ENCODE data around the gene NDUFAF8. TPM values are rescaled to one million over a fixed set of nuclear protein-coding genes. Genes with fewer than 3 reads are reported as not detected.

Gene NDUFAF8
- total RNA-seq, 1 donor from 2014 or later: 59.4 TPM

GRCh38 chr17:81245665-81246342, 6.7 kb downstream of the NDUFAF8 start:
- intact Hi-C loops (cut with DNase I): loop anchor here (10.0 kb wide), 1 partner anchor 261 kb away; no protein-coding TSS in a partner anchor
- peak; percentile 39 for DNase-seq
- ATAC-seq (ENCODE audit: poor library complexity): no peak

- peak; percentile 27 for DNase-seq
- no peak for ATAC-seq (ENCODE audit: poor library complexity)
- intact Hi-C loops (cut with DNase I): loop anchor here (10.0 kb wide), 1 partner anchor 262 kb away; no protein-coding TSS in a partner anchor
Observed at GRCh38 chr17:81246343-81246670, 7.2 kb downstream of the NDUFAF8 start.

- intact Hi-C loops (cut with DNase I): loop anchor here (10.0 kb wide), 1 partner anchor 262 kb away; no protein-coding TSS in a partner anchor
- ATAC-seq (ENCODE audit: poor library complexity) (no peak), DNase-seq (peak; percentile 30)
Observed at GRCh38 chr17:81246679-81247338, 7.7 kb downstream of the NDUFAF8 start.

- DNase-seq: no peak
- intact Hi-C loops (cut with DNase I): loop anchor here (10.0 kb wide), 1 partner anchor 263 kb away; no protein-coding TSS in a partner anchor
- ATAC-seq (ENCODE audit: poor library complexity): no peak
Observed at GRCh38 chr17:81247339-81247990, 8.3 kb downstream of the NDUFAF8 start.

GRCh38 chr17:81248649-81249048, 9.5 kb downstream of the NDUFAF8 start:
- peak; percentile 27 for DNase-seq
- intact Hi-C loops (cut with DNase I): loop anchor here (10.0 kb wide), 1 partner anchor 264 kb away; no protein-coding TSS in a partner anchor

GRCh38 chr17:81249223-81250040, 10.3 kb downstream of the NDUFAF8 start:
- DNase-seq (peak; percentile 27), ATAC-seq (ENCODE audit: poor library complexity) (no peak)
- intact Hi-C loops (cut with DNase I): loop anchor here (5.0 to 10.0 kb wide), 3 partner anchors 233 to 353 kb away; no protein-coding TSS in a partner anchor

More at GRCh38 chr17:81248649-81249048, 9.5 kb downstream of the NDUFAF8 start:
- ATAC-seq (ENCODE audit: poor library complexity): no peak

- intact Hi-C loops (cut with DNase I): loop anchor here (5.0 kb wide), 2 partner anchors 232 to 352 kb away; no protein-coding TSS in a partner anchor
- ATAC-seq (ENCODE audit: poor library complexity) (no peak), DNase-seq (peak; percentile 35)
Observed at GRCh38 chr17:81250286-81251093, 11.4 kb downstream of the NDUFAF8 start.

GRCh38 chr17:81251094-81251708, 12.1 kb downstream of the NDUFAF8 start:
- intact Hi-C loops (cut with DNase I): loop anchor here (5.0 kb wide), 2 partner anchors 231 to 351 kb away; no protein-coding TSS in a partner anchor
- ATAC-seq (ENCODE audit: poor library complexity): peak; percentile 48
- DNase-seq: no peak

- intact Hi-C loops (cut with DNase I): loop anchor here (5.0 kb wide), 2 partner anchors 230 to 350 kb away; no protein-coding TSS in a partner anchor
- ATAC-seq (ENCODE audit: poor library complexity): peak; percentile 5
- DNase-seq: no peak
Observed at GRCh38 chr17:81251709-81252301, 12.7 kb downstream of the NDUFAF8 start.

- DNase-seq (no peak), ATAC-seq (ENCODE audit: poor library complexity) (no peak)
- intact Hi-C loops (cut with DNase I): loop anchor here (5.0 kb wide), 2 partner anchors 230 to 350 kb away; no protein-coding TSS in a partner anchor
Observed at GRCh38 chr17:81252326-81252986, 13.3 kb downstream of the NDUFAF8 start.

GRCh38 chr17:81252987-81253329, 13.8 kb downstream of the NDUFAF8 start:
- no peak for DNase-seq
- ATAC-seq (ENCODE audit: poor library complexity): no peak
- intact Hi-C loops (cut with DNase I): loop anchor here (5.0 kb wide), 2 partner anchors 229 to 349 kb away; no protein-coding TSS in a partner anchor

- intact Hi-C loops (cut with DNase I): loop anchor here (5.0 kb wide), 2 partner anchors 229 to 349 kb away; no protein-coding TSS in a partner anchor
- peak; percentile 70 for DNase-seq
- ATAC-seq (ENCODE audit: poor library complexity): peak; percentile 50
Observed at GRCh38 chr17:81253358-81254131, 14.4 kb downstream of the NDUFAF8 start.

- DNase-seq (peak; percentile 92), ATAC-seq (ENCODE audit: poor library complexity) (peak; percentile 91)
- intact Hi-C loops (cut with DNase I): loop anchor here (5.0 kb wide), 2 partner anchors 227 to 347 kb away; no protein-coding TSS in a partner anchor
Observed at GRCh38 chr17:81254955-81255717, 16.0 kb downstream of the NDUFAF8 start.

GRCh38 chr17:81256616-81257015, 17.5 kb downstream of the NDUFAF8 start:
- intact Hi-C loops (cut with DNase I): no loop called here
- DNase-seq (no peak), ATAC-seq (ENCODE audit: poor library complexity) (no peak)

- DNase-seq: no peak
- intact Hi-C loops (cut with DNase I): no loop called here
- no peak for ATAC-seq (ENCODE audit: poor library complexity)
Observed at GRCh38 chr17:81257533-81257932, 18.4 kb downstream of the NDUFAF8 start.
